HG02852 (cell line): Measurements from ENCODE around the gene GTF2F2.

Experiments
- ATAC-seq: cut with Tn5 transposase; IDR thresholded peaks from one replicate; pipeline ENCODE4 v1.9.1; 2021; ENCODE audit warnings: mild to moderate bottlenecking, moderate library complexity; ENCODE audit not compliant: unreplicated experiment

The GTF2F2 gene

DNA sequence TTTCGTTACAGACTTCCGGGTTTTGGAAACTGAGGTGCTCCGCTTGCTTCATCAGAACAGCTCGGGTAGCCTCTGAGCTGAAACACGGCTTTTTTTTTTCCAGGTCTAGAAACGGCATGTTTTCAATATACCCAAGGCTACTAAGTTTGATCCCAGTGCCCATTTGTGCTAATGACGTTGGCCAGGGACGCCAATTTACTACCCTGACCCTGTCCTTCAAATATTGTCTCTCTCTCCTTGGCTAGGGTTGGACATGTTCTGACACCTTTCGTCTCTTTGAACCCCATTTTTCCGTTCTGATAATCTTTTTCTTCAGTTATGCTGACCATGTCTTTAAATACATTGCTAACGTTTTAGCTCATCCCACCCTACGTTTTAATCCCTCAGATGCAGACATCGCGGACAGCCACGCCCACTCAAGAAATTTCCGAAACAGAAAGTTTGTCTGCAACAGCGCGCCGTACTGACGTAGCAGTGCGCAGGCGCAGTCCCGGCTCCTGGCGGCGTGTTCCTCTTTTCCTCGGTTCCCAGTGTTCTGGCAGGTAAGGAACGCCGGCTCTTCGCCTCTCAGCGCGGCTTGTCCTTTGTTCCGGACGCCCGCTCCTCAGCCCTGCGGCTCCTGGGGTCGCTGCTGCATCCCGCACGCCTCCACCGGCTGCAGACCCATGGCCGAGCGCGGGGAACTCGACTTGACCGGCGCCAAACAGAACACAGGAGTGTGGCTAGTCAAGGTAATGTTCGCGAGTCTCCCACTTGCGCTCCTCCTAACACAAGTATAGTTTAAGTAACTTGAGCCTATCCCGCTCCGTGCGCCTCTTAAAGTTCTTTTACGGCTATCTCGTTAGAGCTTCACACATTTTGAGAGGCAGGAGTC is at the start of gene GTF2F2:
TSS of gene GTF2F2 (plus strand) at position 520 of the 874 bp plus-strand sequence. CDS start at position 666, 146 bp downstream.
- peak; percentile 76 for ATAC-seq

DNA sequence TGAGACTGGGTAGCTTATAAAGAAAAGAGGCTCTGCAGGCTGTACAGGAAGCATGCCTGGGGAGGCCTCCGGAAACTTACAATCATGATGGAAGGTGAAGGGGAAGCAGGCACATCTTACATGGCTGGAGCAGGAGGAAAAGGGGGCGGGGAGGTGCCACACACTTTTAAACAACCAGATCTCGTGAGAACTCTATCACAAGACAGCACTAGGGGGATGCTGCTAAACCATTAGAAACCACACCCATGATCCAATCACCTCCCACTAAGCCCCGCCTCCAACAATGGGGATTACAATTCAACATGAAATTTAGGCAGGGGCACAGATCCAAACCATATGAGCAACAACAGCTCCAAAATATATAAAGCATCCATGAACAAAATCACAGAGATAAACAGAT is 46.5 kb upstream of the GTF2F2 start:
- ATAC-seq: no peak

- ATAC-seq: no peak
Measured at GRCh38 chr13:45074721-45075120, 45.6 kb upstream of the GTF2F2 start.

DNA sequence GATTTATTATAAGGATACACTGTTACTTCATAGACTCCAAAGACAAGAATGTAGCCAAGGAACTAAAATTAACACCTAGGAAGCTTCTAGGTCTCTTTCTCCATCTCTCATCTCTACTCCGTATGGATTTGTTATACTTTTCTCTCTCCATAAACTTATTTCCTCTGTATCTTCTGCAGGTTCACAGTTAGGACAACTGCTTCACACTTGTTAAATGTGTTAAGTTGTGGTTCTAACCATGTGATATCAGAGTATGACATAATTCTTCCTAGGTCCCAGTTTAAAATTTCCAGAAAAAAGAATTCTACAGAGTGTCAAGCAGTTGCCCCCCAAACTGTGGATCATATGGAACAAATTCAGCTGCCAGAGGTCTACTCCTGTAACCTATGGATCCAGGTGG is 42.3 kb upstream of the GTF2F2 start:
- ATAC-seq: no peak

- ATAC-seq: no peak
Measured at GRCh38 chr13:45082964-45083363, 37.3 kb upstream of the GTF2F2 start.

DNA sequence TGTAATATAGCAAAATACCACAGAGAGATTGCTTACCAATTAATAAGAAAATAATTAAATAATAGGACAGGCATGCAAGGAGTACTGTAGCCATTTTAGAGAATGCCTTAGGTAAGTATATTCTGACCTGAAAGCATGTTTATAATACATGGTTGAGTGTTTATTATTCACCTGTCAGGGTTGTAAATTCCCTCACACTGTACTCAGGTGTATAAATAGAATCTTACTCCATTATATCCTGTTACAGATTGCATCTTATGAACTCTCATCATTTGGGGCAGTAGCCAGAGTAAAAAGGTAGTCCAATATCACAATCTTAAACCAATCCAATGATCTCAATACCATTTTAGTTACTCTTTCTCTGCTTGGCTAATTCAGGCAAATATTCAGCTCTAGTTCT is 35.8 kb upstream of the GTF2F2 start:
- ATAC-seq: no peak

DNA sequence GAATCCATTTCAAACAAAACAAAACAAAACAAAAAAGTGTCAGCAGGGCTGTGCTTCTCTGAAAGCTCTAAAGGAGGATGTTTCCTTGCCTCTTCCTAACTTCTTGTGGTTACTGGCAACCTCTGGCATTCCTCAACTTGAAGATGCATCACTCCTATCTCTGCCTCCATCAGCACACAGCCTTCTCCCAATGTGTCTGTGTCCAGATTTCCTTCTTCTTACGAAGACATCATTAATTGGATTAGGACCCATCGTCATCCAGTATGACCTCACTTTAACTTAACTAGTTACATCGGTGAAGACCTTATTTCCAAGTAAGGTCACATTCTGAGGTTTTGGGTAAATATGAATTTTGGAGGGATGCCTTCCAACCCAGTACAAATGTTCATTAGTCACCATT is 33.8 kb upstream of the GTF2F2 start:
- no peak for ATAC-seq

GRCh38 chr13:45092663-45093062 is 27.6 kb upstream of the GTF2F2 start:
- no peak for ATAC-seq

DNA sequence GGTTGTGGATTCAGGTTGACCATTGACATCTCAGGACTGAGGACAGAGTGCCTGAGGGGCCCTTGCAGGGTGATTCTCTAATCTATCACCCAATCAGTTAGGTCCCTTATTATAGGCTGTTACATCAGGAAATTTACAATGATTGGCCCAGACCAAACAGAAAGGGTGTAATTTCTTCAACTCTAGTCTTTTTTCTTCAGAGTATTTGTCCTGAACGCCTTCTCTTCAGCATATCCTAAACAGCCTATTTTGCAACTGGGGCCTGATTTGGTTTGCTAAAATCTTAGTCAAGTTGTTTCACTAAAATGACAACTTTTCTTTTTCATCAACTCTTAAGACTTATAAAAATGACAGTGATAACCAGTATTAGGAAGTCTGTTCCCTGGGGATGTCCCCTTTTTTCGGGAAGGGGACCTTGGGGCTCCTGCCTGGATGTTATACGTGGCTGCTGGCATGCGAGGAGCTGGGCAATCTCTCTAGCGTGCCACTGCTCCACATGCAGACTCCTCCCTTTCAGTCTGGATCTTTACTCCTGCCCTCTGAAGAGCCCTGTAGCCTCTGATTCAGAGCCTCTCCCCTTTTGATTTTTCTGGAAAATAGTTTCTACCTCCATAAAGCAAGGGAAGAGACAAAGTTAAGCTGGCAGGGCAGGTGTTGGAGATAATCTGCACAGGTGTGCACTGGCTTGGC is 19.6 kb upstream of the GTF2F2 start:
- no peak for ATAC-seq

- no peak for ATAC-seq
Measured at GRCh38 chr13:45101327-45102018, 18.8 kb upstream of the GTF2F2 start.

GRCh38 chr13:45102136-45102507 is 18.2 kb upstream of the GTF2F2 start:
- ATAC-seq: no peak

DNA sequence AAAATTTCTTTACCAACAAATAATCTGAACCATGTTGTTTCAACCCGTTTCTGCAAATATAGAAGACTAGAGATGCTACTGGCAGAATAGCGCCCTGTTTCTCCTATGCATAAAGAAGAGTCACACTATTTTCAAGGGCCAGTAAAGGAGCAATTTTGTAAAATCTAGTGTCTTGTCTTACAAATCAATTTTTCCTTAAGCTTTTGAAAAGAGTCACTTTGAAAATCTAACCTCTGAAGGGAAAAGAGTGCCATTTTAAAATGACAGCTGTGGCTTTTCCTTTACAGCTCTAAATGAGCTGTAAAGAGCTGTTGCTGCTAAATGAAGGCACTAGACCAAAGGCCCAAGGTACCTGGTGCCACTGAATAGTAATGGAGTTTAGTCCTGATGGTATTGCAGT is 16.9 kb upstream of the GTF2F2 start:
- ATAC-seq: no peak

- ATAC-seq: no peak
Measured at GRCh38 chr13:45104261-45104660, 16.0 kb upstream of the GTF2F2 start.

- no peak for ATAC-seq
Measured at GRCh38 chr13:45105895-45106294, 14.4 kb upstream of the GTF2F2 start.

DNA sequence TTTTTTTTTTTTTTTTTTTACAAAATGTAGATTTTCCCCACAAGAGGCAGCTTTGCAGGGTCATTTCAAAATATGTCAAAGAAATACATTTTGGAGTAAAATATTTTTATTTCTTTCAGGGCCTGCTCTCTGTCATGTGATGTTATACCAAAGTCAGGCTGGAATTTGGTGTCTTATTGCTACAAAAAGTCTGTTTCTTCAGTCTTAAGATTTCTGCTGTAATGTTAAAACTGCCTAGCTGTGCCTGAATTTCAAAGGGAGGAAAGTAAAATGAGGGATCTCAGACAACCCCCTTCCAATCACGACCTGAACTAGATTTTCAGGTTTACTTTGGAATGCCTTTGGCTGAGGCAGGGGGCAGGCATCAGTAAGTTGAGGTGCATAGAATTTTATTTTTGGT is 12.8 kb upstream of the GTF2F2 start:
- ATAC-seq: no peak

DNA sequence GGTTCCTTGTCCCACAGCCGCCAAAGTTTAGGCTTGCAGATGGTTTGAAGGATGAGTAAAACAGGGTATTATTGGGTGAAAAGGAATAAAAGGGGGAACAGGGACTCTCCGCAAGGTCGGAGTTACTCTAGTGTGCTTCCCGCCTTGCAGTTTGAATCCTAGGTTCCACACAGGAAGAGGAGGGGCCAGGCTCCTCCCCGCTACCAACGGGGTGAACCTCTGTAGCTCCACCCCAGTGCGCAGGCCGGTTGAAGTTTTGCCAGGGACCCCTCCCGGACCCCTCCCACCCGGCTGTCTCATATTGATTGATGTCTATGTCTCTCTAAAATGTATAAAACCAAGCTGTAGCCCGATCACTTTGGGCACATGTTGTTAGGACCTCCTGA is 11.6 kb upstream of the GTF2F2 start:
- ATAC-seq: peak; percentile 32

DNA sequence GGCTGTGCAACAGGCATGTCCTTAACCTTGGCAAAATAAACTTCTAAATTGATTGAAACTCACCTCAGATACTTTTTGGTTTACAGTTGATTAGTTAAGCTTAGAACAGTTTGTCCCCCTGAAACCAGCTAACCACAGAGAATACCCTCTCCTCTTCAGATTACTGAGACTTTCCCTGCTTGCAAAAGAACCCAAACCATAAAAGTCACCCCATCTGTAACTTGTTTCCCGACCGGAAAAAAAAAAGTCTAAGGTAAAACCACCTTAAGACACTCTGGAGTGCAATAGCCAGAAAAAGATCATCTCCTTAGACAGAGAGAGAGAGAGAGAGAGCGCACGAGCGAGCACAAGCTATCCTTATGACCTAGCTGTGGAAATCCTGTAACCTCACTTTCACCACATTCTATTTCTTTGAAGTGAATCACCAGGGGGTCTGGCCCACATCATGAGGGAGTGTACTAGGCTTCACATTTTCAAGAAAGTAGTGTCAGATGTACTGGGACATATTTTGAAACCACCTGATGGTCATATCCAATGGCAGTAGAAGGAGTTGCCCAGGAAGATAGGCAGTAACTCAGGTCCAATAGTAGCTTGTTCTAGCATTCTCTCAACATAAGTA is 11.1 kb upstream of the GTF2F2 start:
- peak; percentile 76 for ATAC-seq

- ATAC-seq: no peak
Measured at GRCh38 chr13:45113233-45114224, 6.8 kb upstream of the GTF2F2 start.

DNA sequence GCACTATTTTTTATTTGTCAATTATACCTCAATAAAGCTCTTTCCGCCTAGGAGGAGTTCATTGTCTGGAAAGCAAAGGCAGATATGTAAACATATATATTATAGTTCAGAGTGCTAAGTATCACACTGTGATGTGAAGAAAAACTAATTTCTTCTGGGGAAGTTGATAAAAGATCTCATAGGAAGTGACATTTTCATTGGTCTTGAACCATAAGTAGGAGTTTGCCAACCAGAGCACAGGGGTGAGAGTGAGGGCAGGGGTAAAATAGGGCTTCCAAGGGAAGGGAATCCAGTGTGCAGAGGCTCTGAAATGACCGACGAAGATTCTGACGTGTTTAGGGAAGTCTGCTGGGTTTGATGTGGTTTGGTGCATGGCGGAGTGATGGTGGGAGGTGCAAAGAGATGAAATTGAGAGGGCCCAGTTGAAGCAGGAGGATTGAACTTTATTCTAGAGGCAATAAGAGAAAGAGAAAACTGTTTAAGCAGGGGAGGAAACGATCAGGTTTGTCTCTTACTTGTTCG is 780 bp upstream of the GTF2F2 start:
- ATAC-seq: peak; percentile 30
